KMS-11 (cell line): ENCODE results near the gene PROK2.

ENCODE experiments used
- H2AFZ ChIP-seq: fragments of 200-600 bp; sonication (generic); 2 replicates; pipeline ENCODE4 v1.6.1; 2016; ENCODE audit warnings: antibody characterized with exemption, mixed run types, low read depth
- H3K27ac ChIP-seq: fragments of 200-600 bp; sonication (generic); 2 replicates; pipeline ENCODE4 v1.6.1; 2016; ENCODE audit warnings: mild to moderate bottlenecking, mixed run types
- H3K27me3 ChIP-seq: fragments of 200-600 bp; sonication (generic); 2 replicates; pipeline ENCODE4 v1.6.1; 2017; ENCODE audit warnings: mild to moderate bottlenecking, low read depth, mixed run types, moderate library complexity; ENCODE audit not compliant: insufficient read depth
- H3K36me3 ChIP-seq: fragments of 200-600 bp; sonication (generic); 2 replicates; pipeline ENCODE4 v1.6.1; 2017; ENCODE audit warnings: mild to moderate bottlenecking, mixed run types; ENCODE audit not compliant: insufficient read depth
- H3K4me1 ChIP-seq: fragments of 200-600 bp; sonication (generic); 2 replicates; pipeline ENCODE4 v1.6.1; 2016; ENCODE audit warnings: mild to moderate bottlenecking, low read depth, mixed run types; ENCODE audit not compliant: poor library complexity, severe bottlenecking
- H3K4me2 ChIP-seq: fragments of 200-600 bp; sonication (generic); 2 replicates; pipeline ENCODE4 v1.7.0; 2016; ENCODE audit warnings: mild to moderate bottlenecking, mixed run types
- H3K4me3 ChIP-seq: fragments of 200-600 bp; sonication (generic); IDR thresholded peaks from 2 replicates; pipeline ENCODE4 v1.6.1; 2017; ENCODE audit warnings: low read depth, low read length, mixed read lengths; ENCODE audit not compliant: insufficient read depth
- H3K79me2 ChIP-seq: fragments of 200-600 bp; sonication (generic); 2 replicates; pipeline ENCODE4 v1.6.1; 2016; ENCODE audit warnings: low read depth, mixed run types; ENCODE audit not compliant: insufficient read depth
- H3K9ac ChIP-seq: fragments of 200-600 bp; sonication (generic); 2 replicates; pipeline ENCODE4 v1.6.1; 2016; ENCODE audit warnings: mild to moderate bottlenecking, mixed run types
- H4K20me1 ChIP-seq: fragments of 200-600 bp; sonication (generic); 2 replicates; pipeline ENCODE4 v1.6.1; 2016; ENCODE audit warnings: mild to moderate bottlenecking, mixed run types; ENCODE audit not compliant: insufficient read depth
- CTCF ChIP-seq: fragments of 200-600 bp; sonication (generic); conservative IDR thresholded peaks from 2 replicates; pipeline ENCODE4 v1.6.1; 2017; ENCODE audit warnings: low read depth, mild to moderate bottlenecking, antibody characterized with exemption, low read length, moderate library complexity, mixed read lengths

PROK2 gene

GRCh38 chr3:71779674-71780377, 5.1 kb downstream of the PROK2 start:
- H2AFZ ChIP-seq, result no peak overlapping the region
- no peaks in the 10 kb centered on the region for H3K4me1 ChIP-seq
- no peaks in the 10 kb centered on the region for H4K20me1 ChIP-seq
- H3K27me3 ChIP-seq, result no peaks in the 10 kb centered on the region
- TF ChIP-seq CTCF, result no peak
- no peak overlapping the region for H3K9ac ChIP-seq
- no peak overlapping the region for H3K27ac ChIP-seq
- H3K4me3 ChIP-seq, result no peak overlapping the region
- H3K36me3 ChIP-seq, result no peaks in the 10 kb centered on the region
- H3K4me2 ChIP-seq, result no peak overlapping the region
- H3K79me2 ChIP-seq, result no peaks in the 10 kb centered on the region

GRCh38 chr3:71778353-71778752, 6.6 kb downstream of the PROK2 start:
- Histone ChIP-seq H3K36me3 (no peaks in the 10 kb centered on the region), H3K9ac (no peak overlapping the region), H3K4me3 (no peak overlapping the region), H2AFZ (no peak overlapping the region), H3K4me1 (no peaks in the 10 kb centered on the region), H3K79me2 (no peaks in the 10 kb centered on the region), H4K20me1 (no peaks in the 10 kb centered on the region), H3K4me2 (no peak overlapping the region), H3K27me3 (no peaks in the 10 kb centered on the region), H3K27ac (no peak overlapping the region)
- TF ChIP-seq CTCF, result no peak

GRCh38 chr3:71776538-71776937, 8.4 kb downstream of the PROK2 start:
- TF ChIP-seq CTCF, result no peak
- Histone ChIP-seq H3K4me3 (no peak overlapping the region), H3K27me3 (no peaks in the 10 kb centered on the region), H3K27ac (no peak overlapping the region), H3K79me2 (no peaks in the 10 kb centered on the region), H3K4me1 (no peaks in the 10 kb centered on the region), H2AFZ (no peak overlapping the region), H4K20me1 (no peaks in the 10 kb centered on the region), H3K4me2 (no peak overlapping the region), H3K9ac (no peak overlapping the region), H3K36me3 (no peaks in the 10 kb centered on the region)

- H3K4me3 ChIP-seq, result no peak overlapping the region
- H2AFZ ChIP-seq, result no peak overlapping the region
- H3K4me2 ChIP-seq, result no peak overlapping the region
- H3K36me3 ChIP-seq, result no peaks in the 10 kb centered on the region
- no peaks in the 10 kb centered on the region for H3K27me3 ChIP-seq
- no peak for TF ChIP-seq CTCF
- no peaks in the 10 kb centered on the region for H4K20me1 ChIP-seq
- no peaks in the 10 kb centered on the region for H3K79me2 ChIP-seq
- H3K4me1 ChIP-seq, result no peaks in the 10 kb centered on the region
- H3K9ac ChIP-seq, result no peak overlapping the region
- no peak overlapping the region for H3K27ac ChIP-seq
Observed at GRCh38 chr3:71771884-71772283, 13.1 kb downstream of the PROK2 start.
